GM12874 (cell line): Measurements from ENCODE around the gene S100A4.
A peak's percentile ranks its signal among the peaks of the same experiment; 100 is the strongest.

Experiments used
- TF ChIP-seq, protein P1 (sequence below): IDR thresholded peaks from 2 replicates; pipeline ENCODE4 v1.5.1; 2011; ENCODE audit warnings: low read depth, mild to moderate bottlenecking, control low read depth, low read length, moderate library complexity; ENCODE audit not compliant: insufficient read depth

Gene S100A4

DNA sequence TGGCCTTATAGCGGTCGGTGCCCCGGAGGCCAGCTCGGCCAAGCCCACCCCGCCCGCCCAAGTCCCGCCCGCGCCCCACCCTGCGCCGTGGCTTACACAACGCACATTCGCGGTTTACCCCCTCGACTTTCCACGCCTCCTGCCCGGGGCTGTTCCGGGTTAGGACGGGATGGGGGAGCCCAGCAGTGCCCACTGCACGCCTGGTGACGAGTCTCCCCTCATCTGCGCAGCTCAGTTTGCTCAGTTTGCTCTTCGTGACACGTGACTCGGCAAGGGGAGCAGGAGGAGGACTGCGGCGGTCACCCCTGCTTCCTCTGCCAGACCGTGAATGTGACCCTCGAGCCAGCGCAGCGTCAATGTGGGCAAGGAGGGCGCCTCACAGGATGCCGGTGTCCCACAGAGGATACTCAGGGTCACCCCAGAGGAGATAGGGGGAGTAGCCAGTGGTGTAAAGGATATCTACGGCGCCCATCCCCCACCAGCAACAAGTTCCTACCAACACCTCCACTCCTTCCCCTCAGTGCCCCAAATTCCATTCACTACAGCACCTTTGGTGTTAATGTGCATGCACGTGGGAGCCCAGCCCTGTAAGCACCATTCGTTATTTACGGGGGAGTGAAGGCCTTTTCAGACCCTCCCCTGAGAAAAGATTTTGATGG, 9.5 kb downstream of the S100A4 start:
- TF ChIP-seq, protein P1, sequence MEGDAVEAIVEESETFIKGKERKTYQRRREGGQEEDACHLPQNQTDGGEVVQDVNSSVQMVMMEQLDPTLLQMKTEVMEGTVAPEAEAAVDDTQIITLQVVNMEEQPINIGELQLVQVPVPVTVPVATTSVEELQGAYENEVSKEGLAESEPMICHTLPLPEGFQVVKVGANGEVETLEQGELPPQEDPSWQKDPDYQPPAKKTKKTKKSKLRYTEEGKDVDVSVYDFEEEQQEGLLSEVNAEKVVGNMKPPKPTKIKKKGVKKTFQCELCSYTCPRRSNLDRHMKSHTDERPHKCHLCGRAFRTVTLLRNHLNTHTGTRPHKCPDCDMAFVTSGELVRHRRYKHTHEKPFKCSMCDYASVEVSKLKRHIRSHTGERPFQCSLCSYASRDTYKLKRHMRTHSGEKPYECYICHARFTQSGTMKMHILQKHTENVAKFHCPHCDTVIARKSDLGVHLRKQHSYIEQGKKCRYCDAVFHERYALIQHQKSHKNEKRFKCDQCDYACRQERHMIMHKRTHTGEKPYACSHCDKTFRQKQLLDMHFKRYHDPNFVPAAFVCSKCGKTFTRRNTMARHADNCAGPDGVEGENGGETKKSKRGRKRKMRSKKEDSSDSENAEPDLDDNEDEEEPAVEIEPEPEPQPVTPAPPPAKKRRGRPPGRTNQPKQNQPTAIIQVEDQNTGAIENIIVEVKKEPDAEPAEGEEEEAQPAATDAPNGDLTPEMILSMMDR, result no peak

DNA sequence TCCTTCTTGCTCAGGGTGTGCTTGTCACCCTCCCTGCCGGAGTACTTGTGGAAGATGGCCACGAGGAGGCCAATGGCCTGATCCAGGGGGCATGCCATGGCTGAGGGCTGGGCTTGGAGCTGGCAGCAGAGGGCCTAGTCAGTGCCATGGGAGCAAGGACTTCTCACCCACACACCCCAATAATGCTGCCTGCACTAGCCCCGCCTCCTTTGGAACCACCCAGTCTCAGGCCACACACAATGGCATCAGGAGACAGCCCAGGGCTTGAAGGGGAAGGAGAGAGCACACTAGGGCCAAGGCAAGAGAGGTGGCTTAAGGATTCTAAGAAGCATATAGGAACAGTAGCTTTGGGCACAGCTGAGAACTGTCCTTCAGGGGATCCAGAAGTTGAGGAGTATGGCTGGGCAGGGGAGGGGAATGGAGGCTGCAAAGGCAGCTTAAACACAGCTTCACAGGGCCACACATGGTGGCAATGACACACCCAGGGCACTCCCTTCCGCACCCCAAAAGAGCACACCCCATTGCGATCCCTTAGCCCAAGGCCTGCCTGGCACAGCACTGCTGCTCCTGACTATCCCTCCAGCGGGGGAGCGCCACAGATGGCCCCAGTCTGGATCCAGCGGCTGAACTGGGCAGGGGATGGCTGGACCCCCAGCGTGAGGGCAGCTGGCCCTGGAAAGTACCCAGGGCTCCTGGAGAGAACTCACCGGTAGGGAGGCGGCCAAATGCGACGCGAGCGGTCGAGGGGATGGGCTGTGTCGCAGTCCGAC, 10.2 kb downstream of the S100A4 start, which contains the start of gene S100A6:
TSS of gene S100A6 (minus strand) at position 750 of the 770 bp plus-strand sequence. CDS start at position 98, 652 bp downstream.
- TF ChIP-seq, protein P1, result no peak

DNA sequence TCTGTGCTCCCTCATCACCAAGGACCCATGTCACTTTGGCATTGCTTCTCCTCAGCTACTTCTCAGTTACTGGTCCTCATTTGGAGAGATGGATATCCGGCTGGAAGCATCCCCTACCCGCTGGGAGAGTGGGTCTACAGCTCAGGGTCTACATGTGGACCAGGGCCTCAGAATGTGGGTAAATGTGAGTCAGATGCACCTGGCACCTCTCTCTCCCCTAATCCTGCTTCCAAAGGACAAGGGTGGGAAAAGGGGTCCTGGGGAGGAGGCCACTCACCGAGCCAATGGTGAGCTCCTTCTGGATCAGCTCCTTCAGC, 10.7 kb downstream of the S100A4 start:
- TF ChIP-seq, protein P1, result no peak

DNA sequence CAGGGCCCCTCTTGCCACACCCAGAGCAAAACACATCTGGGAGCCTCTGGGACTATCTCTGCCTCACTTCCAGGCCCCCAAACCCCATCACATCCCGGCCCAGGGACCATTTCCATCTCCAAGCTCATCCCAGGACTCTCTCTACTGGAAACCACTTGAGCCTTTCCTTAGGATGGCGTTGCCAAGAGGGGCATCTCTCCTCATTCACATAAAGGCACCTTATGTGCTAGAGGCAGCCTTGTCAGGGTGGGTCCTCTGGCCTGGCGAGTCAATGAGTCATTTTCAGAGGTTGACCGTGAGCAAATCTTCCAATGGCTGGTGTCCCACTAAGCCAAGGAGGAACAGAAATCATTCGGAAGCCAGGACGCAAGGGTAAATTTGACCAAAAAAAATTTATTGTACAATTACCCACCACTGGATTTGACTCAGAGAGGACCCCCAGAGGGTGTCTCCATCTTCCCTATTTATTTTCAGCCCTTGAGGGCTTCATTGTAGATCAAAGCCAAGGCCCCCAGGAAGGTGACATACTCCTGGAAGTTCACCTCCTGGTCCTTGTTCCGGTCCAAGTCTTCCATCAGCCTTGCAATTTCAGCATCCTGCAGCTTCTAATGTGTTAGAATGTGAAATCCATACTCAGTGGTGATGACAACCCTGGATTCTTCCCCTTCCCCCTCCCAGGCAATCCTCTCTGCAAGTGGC, 11.2 kb downstream of the S100A4 start:
- TF ChIP-seq, protein P1, result no peak

DNA sequence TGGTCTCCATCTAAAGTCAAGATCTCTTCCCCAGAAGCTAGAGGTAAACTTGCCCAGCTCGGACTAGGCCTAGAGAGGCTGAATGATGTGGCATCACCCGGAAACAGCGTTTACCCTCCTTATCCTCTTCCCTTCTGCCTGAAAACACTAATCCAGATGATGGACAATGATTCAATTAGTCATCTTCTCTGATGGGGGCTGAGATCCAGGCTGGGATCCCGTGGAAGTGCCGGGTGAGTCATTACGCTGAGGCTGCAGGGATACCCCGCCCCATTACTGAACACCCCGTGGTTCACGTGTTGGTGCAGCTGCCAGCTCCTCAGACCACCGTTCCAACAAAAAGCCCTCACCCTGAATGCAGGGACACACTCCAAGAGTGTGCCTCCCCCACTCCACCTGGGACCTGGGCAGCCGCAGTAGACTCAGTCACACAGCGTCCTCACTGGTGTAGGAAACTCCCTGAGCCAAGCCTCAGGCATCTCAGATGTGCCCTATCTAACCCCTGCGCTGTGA, 11.9 kb downstream of the S100A4 start:
- TF ChIP-seq, protein P1, result no peak

DNA sequence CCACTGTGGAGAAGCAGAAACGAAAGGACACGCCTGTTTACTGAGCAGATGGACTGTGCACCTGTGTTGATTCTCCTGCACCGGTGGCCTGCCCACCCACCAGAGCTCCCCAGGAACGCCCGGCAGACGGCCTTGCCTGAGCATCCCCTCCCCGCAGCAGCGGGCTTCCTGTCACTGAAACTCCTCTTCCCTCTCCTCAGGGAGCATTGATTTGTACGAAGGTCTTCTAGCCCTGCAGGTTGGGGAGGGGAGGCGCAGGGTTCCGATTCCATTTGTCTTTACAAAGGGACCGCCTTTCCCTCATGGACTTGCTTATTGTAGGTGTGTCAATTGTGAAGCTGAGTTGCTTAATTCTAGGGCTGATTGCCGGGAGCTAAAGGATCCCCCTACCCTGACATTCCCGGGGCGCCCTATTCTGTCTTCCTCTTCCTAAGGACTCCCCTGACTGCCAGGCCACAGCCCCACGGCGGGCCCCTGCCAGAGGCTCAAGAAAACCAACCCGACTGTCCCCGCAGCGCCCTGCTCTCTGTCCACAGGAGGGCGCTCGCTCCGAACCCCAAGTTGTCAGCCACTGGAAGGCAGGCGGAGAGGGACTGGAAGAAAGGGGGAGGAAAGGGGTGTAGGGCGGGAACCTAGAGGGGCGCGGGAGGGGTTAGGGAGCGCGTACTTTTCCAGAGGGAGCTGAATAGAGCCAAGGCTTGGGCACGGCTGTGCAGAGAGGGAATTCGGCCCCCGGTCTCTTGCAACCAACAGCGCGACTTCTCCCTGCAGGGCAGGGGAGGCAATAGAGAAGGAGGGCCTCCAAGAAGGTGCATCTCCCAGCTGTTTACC, 12.6 kb downstream of the S100A4 start:
- TF ChIP-seq, protein P1, result peak; percentile 85
